Measurements from ENCODE around the gene TBC1D1. TPM values are rescaled to one million over a fixed set of nuclear protein-coding genes. Genes with fewer than 3 reads are reported as not detected.

TBC1D1 gene
- 10 to 100 TPM; 84.9 to 89.0 TPM for total RNA-seq

DNA sequence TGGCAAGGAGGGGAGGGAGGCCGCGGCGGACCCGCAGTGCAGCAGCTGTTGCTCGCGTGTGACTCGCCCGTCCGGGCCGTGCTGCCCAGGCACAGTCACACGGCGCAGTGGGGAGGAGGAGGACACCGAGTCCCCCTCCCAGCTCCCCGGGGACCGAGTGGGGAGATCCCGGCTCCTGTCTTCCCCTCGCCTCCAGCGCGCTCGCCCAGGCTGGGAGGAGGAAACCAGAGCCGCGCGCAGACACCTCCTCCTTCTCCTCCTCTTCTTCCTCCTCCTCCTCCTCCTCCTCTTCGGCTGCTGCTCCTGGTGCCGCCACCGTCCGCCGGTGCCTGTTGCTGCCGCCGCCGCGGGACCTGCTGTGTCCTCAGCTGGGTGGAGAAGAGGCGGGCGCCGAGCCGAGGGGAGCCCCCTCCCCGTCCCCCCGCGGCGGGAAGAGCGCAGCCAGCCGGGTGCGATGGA lies at the start of gene TBC1D1:
Gene TBC1D1 (plus strand): TSS at position 284 of the 459 bp plus-strand sequence. CDS start 11,012 bp downstream, outside the sequence.
- POLR2A ChIA-PET: interaction anchor here (0.6 to 1.8 kb wide), 3 partner anchors 20 to 165 kb away, joined by 3 to 8 read pairs (median 3); no protein-coding TSS in a partner anchor
- CTCF ChIA-PET: interaction anchor here (0.6 to 2.5 kb wide), 3 partner anchors 14 to 144 kb away, joined by 3 to 7 read pairs (median 5); no protein-coding TSS in a partner anchor

DNA sequence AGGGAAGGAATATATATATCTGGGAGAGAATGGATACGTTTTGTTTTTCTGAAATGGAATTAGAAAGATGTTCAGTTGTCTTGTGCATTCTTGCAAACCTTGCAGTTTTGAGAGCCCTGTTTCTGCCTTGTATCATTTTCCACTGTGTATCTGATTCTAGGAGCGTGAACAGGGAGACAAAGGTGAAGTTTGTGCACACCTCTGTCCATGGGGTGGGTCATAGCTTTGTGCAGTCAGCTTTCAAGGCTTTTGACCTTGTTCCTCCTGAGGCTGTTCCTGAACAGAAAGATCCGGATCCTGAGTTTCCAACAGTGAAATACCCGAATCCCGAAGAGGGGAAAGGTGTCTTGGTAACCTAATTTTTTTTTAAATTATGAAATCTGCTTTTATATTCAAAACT lies 46.7 kb upstream of the TBC1D1 start:
- ChIA-PET POLR2A (no interaction called here), CTCF (no interaction called here)

- ChIA-PET POLR2A (interaction anchor here (0.5 to 1.0 kb wide), 2 partner anchors 51 to 916 kb away, joined by 3 to 6 read pairs; no protein-coding TSS in a partner anchor), CTCF (no interaction called here)
Observed at GRCh38 chr4:37845201-37845600, 45.7 kb upstream of the TBC1D1 start.

- CTCF ChIA-PET: interaction anchor here (0.5 kb wide), 1 partner anchor 33 kb away, joined by 5 read pairs; no protein-coding TSS in a partner anchor
- POLR2A ChIA-PET: no interaction called here
Observed at GRCh38 chr4:37847311-37847884, 43.5 kb upstream of the TBC1D1 start.

- POLR2A ChIA-PET: no interaction called here
- CTCF ChIA-PET: no interaction called here
Observed at GRCh38 chr4:37852376-37852775, 38.5 kb upstream of the TBC1D1 start.

GRCh38 chr4:37858112-37858511 lies 32.8 kb upstream of the TBC1D1 start:
- ChIA-PET POLR2A (no interaction called here), CTCF (interaction anchor here (0.7 kb wide), 1 partner anchor 1010 kb away, joined by 4 read pairs; no protein-coding TSS in a partner anchor)

DNA sequence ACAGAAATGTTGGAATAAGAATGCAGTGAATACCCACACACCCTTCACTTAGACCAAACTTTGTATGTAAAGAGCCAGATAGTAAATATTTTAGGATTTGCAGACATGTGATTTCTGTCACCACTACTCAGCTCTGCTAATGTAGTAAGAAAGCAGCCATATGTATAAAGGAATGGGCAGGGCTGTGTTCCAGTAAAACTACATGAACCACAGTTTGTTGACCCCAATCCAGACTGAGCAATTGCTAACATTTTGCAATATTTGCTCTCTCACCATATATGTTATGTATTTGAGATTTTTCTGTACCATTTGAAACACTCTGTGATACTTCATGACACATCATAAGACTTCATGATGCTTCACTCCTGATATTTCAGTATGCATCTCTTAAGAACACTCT lies 32.0 kb upstream of the TBC1D1 start:
- ChIA-PET POLR2A (no interaction called here), CTCF (interaction anchor here (0.7 kb wide), 1 partner anchor 1009 kb away, joined by 4 read pairs; no protein-coding TSS in a partner anchor)

DNA sequence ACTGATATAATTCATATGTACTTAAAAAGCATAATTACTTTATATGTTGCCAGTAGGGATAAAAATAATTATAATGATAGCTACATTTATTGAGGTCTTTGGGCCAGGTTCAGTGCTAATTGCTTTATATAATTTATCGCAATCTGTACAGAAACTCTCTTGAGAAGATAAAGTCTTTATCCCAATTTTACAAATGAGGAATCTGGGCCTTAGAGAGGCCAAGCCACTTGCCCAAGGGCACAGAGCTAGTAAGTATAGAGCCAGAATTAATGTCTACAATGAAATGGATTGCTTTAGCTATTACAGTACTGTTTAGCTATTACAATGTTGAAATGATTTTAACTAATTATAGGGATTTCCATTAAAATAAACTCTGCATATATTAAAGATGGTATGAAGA lies 30.6 kb upstream of the TBC1D1 start:
- POLR2A ChIA-PET: no interaction called here
- CTCF ChIA-PET: interaction anchor here (1.5 kb wide), 1 partner anchor 58 kb away, joined by 3 read pairs; no protein-coding TSS in a partner anchor

GRCh38 chr4:37862961-37863360 lies 27.9 kb upstream of the TBC1D1 start:
- POLR2A ChIA-PET: no interaction called here
- CTCF ChIA-PET: no interaction called here

GRCh38 chr4:37864786-37865185 lies 26.1 kb upstream of the TBC1D1 start:
- CTCF ChIA-PET: no interaction called here
- POLR2A ChIA-PET: no interaction called here

DNA sequence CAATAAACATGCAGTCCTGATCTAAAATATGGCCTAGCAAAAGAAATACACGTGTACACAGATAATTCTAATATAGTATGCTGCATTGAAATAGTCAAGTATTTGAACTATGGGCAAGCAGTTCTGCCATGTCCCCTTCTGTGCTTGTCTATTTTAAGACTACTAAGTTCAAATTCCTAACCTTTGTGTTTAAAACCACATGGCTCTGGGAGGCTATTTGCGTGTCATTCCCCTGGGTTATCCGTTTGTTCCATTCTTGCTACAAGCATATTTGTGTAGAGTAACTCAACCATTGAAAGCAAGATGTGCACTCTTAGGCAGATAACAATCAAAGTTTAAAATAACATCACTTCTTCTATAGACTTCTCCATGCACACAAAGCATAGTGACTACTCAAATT lies 25.4 kb upstream of the TBC1D1 start:
- POLR2A ChIA-PET: no interaction called here
- CTCF ChIA-PET: no interaction called here

- ChIA-PET POLR2A (no interaction called here), CTCF (no interaction called here)
Observed at GRCh38 chr4:37867102-37867501, 23.8 kb upstream of the TBC1D1 start.

DNA sequence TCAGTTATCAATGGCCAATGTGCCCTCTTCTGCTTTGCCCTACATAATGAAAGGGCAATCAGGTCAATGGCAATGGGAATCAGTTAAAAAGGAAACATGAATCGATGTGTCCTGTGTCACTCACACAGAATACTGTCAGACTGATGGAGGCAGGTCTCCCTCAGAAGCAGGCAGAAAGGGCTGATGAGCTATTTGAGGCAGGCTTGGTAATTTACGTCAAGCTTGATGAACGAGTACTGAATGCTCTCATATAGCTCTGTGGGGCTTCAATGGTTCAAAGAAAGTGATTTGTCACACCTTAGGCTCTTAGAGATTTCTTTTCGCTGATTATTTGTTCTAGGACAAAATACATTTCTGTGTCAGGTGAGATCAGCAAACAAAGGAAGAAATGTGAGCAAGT lies 22.6 kb upstream of the TBC1D1 start:
- ChIA-PET POLR2A (no interaction called here), CTCF (no interaction called here)

GRCh38 chr4:37872310-37872988 lies 18.4 kb upstream of the TBC1D1 start:
- CTCF ChIA-PET: no interaction called here
- POLR2A ChIA-PET: no interaction called here

DNA sequence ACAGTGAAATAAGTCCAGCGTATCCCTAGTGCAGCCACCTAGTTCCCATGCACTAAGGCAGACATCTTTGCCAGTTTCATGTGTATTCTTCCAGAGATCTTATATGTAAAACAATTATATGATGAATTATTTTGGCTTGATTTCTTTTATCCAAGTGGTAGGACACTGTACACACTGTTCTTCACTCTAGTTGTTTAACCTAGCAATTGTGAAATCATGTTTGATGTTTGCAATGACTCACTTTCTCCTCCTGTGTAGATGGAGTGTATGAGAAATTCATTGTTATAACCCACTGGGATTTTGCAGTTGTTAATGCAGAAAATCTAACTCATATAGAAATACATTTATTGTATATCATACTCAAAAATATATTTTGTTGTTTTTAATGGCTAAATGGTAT lies 17.5 kb upstream of the TBC1D1 start:
- POLR2A ChIA-PET: interaction anchor here (0.5 kb wide), 1 partner anchor 310 kb away, joined by 6 read pairs; no protein-coding TSS in a partner anchor

GRCh38 chr4:37876156-37876555 lies 14.7 kb upstream of the TBC1D1 start:
- ChIA-PET POLR2A (no interaction called here), CTCF (interaction anchor here (0.5 to 1.7 kb wide), 3 partner anchors 15 to 284 kb away, joined by 3 to 7 read pairs (median 4); partner anchors contain the start of gene TBC1D1)

More for the DNA sequence above, 17.5 kb upstream of the TBC1D1 start:
- CTCF ChIA-PET: no interaction called here

DNA sequence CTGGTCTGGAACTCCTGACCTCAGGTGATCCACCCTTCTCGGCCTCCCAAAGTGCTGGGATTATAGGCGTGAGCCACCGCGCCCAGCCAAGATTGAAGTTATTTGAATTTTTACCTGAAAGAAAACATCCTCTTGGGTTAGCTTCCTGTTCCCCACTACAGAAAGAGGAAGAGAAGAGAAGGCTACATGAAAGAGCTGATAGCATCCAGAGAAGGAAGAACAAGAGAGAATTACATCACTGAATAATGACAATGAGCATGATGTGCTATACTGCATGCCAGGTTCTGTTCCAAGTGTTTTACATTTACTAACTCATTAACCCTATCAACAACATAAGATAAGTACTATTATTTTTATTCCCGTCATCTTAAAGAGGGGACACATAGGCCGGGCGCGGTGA lies 11.5 kb upstream of the TBC1D1 start:
- POLR2A ChIA-PET: no interaction called here
- CTCF ChIA-PET: no interaction called here

DNA sequence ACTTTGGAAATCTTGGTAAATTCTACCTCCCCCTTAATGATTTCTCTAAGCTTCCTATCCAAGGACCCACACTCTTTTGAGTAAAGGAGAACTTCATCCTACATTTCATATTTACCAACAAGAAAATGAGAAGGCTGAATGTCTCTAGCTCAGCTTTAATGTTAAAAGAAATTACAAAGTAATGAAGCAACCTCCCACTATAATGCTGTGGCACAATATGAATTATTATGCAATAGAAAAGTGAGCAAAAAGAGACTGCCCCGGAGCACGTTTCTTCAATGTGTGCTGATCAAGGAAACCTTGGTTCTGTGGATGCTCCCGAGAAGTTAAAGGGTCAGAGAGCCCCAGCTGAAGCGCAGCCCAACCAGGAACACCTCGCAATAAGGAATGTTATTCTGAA lies 9.1 kb upstream of the TBC1D1 start:
- CTCF ChIA-PET: no interaction called here

DNA sequence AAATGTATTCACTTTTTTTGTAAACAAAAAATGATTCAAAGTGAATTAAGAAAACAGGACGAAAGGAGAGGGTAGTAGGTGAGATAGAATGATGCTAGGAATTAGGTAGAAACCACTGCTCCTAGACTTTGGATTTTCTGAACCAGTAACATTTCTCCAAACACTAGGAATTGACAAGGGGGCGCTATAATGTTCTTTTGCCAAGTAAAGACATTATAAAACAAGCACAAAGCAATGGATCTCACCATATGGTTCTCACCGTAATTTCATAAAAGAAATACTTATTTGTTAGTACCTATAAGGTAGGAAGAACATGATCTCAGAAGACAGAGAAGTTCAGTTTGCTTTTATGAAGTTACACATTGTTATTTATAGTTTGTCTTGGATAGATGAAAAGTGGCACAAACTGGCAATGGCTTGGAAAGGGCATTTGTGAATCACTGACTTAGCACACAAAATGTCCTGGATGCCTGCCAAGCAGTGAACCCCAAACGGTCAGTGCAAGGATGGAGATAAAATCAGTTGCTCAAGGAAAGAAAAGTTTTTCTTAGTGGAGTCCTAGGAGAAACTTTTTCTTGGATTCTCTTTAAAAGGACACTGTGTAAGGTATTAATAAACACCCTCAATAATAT lies 8.1 kb upstream of the TBC1D1 start:
- ChIA-PET CTCF (no interaction called here), POLR2A (no interaction called here)

More for the DNA sequence above, 9.1 kb upstream of the TBC1D1 start:
- POLR2A ChIA-PET: no interaction called here

GRCh38 chr4:37884855-37885487 lies 5.9 kb upstream of the TBC1D1 start:
- ChIA-PET CTCF (no interaction called here), POLR2A (no interaction called here)
